GM19035 (cell line): ENCODE data around the gene ZNF326.

ENCODE experiments used
- ATAC-seq: cut with Tn5 transposase; IDR thresholded peaks from one replicate; pipeline ENCODE4 v1.9.1; 2021; ENCODE audit not compliant: unreplicated experiment

The ZNF326 gene, protein sequence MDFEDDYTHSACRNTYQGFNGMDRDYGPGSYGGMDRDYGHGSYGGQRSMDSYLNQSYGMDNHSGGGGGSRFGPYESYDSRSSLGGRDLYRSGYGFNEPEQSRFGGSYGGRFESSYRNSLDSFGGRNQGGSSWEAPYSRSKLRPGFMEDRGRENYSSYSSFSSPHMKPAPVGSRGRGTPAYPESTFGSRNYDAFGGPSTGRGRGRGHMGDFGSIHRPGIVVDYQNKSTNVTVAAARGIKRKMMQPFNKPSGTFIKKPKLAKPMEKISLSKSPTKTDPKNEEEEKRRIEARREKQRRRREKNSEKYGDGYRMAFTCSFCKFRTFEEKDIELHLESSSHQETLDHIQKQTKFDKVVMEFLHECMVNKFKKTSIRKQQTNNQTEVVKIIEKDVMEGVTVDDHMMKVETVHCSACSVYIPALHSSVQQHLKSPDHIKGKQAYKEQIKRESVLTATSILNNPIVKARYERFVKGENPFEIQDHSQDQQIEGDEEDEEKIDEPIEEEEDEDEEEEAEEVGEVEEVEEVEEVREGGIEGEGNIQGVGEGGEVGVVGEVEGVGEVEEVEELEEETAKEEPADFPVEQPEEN

DNA sequence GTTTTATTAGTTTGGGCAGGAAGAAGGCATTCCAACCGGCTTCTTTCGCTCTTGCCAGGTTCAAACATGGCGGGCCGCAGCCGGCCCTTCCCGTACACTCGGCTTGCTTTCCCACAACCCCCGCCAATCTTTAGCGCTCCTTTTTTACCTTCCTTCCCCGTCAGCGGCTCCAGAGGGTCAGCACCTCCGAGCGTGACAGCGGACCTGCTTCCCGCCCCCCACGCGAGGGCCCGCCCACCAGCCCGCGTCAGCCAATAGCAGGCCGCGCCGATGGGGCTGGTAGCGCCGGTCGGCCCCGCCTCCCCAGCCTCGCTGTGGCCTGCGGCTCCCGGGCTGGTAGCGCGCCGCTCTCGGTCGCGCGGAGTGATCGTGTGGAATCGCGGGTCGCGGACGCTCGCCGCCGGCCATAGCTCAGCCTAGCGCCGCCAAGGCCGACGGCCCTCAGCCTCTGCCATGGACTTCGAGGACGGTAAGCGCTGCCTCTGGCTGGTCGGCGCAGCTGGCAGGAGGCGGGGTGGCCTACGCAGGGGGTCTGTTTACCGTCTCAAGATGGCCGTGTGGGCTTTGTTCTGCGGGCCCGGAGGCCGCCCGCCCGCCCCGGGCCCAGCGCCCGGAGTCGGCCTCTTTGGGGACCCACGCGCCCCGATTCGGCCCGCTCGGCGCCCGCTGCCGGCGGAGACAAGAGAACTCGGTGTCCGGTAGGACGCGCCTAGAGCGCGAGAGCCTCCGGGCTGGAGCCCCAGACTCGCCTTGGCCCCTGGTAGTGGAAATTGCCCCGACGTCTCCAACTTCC is at the start of gene ZNF326:
TSS of gene ZNF326 (plus strand) at position 306 of the 793 bp plus-strand sequence. CDS start at position 454, 148 bp downstream.
- peak; percentile 96 for ATAC-seq

DNA sequence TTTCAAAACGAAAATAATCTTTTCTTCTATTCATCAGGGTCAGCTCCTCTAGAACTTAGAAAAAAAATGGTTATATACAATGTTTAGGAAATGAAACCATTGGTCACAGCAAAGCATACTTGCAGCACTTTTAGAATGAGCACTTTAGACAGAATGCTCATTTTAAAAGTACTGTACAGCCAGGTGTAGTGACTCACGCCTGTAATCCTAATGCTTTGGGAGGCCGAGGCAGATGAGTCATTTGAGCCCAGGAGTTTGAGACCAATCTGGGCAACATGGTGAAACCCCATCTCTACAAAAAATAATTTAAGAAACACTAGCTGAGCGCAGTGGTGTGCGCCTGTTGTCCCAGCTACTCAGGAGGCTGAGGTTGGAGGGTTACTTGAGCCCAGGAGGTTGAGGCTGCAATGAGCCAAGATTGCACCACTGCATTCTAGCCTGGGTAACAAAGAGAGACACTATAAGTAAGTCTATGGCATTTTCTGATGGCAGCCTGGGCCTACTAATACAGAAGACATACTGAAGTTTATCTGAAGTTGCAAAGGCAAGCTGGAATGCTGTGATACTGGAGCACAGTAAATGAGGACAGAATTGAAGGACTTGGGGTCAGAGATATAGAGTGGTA is 48.9 kb upstream of the ZNF326 start:
- ATAC-seq, result peak; percentile 89

DNA sequence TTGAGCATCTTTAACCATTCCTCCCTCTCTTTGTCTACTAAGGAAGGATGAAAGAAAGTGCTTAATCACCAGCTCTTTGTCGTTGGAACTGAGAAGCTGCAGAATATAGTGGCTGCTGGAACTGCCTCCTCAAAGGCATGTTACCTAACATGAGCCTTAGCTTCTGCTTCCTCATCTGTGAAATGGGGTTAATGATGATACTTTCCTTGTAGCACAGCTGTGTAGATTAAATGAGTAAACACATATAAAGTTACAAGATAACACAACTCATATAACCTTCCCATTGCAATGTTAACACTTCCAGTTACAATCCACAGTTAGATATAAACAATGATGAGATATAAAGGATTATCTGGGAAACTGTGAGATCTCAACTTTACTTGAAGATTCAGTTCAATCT is 48.4 kb upstream of the ZNF326 start:
- ATAC-seq, result no peak

DNA sequence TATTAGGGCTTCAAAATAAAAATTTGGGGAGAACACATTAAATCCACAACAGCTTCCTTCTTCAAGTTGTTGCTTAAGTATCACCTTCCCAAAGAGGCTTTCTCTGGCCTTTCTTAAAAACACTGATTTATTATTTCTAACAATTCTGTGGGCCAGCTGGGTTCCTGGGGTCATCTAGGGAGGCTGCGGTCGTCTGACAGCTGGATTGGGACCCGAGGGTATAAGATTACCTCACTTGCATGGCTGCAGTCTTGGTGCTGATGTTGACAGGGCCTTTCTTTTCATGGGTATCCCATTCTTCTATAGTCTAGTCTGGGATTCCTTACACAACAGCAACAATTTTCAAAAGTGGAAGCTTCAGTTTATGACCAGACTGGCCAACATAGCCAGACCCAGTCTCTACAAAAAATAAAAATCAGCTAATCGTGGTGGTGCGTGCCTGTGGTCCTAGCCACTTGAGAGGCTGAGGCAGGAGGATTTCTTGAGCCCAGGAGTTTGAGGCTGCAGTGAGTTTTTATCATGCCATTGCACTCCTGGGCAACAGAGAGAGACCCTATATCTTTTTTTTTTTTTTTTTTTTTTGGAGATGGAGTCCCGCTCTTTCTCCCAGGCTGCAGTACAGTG is 46.1 kb upstream of the ZNF326 start:
- ATAC-seq, result no peak

DNA sequence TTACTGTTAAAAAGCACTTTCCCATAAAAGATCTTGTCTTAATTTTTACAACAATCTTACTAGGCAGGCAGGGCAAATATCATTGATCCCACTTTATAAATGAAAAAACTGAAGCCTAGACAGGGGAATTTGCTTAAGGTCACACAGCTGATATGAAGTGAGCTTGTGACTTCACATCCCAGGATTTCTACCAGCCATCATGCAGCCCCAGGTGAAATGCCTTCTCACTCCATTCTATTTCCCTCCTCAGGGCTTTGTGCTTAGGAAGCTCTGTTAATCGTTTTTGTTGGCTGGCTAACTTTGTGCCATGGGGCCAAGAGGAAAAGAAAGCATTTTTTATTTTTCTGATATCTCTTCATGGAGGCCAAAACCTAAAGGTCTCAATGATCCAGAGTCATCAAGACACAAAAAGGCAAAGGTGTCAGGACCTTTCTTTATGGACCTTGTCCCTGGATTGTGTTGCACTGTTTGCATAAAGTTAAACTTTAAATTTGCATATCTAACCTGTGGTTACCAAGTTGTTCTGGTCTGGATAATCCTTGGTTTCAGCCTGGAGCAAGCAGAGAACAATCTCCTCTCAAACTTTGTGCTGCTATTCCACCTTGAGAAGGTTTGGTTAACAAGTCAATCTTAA is 44.8 kb upstream of the ZNF326 start:
- no peak for ATAC-seq

DNA sequence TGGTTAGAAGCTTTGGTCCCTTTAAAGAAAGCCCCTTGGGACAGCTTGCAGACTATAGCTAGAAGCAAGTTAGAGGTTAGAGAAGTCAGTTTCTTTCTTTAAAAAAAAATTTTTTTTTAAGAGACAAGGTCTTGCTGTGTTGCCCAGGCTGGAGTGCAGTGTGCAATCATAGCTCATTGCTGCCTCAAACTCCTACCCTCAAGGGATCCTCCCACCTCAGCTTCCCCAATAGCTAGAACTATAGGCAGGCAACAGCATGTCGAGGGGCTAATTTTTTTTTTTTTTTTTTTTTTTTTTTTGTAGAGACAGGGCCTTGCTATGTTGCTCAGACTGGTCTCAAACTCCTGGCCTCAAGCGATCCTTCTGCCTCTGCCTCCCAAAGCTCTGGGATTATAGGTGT is 44.2 kb upstream of the ZNF326 start:
- no peak for ATAC-seq

DNA sequence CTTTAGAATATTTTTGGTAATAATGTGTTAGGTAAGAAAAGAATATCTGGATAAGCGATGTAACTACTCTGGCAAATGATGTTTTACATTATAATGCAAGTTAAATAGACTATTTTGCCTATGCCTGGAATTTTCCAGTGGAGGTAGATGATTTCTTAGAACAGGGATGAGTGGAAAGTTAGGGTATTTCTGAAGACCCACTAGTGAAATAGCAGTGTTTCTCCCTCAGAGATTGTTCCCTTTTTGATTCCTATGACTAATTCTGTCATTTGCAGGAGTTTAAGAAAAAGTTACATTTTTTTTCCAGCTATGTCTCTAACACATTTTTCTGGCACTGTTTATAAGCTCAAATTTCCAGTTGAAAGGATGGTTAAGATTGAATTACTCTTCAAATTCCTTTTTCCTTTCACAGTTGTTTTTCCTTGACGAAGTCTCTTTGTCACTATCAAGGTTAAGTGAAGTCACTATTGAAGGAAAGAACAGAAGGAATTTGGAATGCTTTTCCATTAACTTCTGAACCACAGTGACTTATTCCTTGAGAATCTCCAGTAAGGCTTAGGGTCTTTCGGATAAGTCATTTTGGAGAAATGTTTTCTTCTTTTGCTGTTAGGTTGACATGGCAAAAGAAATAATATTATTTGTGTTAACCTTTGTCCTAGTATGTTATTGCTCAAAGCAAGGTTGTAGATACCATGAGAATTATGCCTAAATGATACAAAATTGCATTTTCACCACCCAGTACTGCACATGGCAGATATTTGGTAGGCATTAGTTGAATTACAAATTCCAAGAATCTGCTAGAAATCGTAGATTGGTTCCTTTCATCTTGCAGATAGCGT is 42.9 kb upstream of the ZNF326 start:
- no peak for ATAC-seq

DNA sequence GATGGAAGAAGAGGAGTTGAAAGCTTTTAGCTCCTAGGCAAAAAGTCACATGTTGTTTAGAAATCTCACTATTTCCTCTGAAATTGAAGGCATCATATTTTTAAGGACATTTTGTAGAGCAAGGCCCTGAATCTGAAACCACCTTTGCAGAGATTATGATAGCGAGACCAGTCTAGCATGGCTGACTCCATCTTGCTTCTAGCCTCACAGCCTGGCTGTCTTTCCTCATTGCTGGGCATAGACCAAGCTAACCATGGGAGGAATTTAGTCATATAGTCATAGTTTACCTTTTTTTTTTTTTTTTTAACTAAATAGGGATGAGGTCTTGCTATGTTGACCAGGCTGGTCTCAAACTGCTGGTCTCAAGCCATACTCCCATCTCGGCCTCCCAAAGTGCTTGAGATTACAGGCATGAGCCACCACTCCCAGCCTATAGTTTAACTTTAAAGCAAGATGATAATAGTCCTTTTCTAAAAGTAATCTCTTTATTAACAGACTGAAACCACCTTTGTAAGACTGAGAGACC is 42.2 kb upstream of the ZNF326 start:
- no peak for ATAC-seq

DNA sequence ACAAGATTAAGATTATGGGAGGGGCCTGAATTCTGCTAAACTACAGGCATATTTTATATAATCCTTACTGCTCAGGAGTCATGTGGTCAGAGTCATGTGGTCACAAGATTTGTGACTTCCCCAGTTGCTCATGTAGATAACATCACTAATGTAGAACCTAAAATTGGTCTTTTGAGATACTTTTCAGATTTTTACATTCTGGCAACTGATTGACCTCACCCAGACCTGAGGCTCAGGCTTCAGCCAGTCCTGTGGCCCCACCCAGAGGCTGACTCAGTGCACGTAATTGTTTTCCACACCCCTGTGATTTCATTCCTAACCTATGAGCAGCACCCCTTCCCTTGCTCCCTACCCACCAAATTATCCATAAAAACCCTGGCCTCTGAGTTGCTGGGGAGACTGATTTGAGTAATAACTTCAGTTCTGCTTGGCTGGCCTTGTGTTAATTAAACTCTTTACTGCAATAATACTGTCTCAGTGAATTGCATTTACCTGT is 41.7 kb upstream of the ZNF326 start:
- no peak for ATAC-seq

DNA sequence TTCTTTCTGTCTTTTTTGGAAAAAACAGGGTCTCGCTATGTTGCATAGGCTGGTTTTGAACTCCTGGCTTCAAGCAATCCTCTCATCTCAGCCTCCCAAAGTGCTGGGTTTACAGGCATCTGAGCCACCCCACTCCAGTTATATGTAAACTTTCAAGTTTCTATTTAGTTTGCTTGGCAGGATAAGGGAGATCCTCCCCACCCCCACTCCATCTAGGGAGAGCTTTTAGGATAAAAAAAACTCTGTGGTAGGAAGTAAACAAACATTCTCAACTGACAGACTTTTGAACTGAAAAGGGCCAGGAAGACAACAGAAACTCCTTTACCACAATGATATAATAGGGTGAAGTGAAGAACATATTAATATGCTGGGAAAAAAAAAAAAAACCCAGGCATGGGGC is 41.0 kb upstream of the ZNF326 start:
- no peak for ATAC-seq

DNA sequence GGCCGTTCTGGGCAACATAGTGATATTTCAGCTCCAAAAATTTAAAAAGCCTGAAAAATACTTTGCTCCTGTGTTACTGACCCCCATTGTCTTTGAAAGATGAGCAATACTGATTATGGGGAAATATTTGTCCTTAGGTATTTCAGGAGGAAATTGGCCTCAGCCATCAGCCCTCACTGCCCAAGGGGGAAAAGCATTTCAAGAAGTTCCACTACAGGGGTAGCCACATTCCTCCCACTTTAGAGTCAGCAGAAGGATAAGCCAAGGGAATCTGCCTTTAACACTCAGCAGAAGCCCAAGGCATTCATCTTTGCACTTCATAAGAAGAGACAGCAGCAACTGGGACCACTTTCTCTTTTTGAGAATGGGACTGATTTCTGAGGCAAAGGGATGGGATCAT is 40.5 kb upstream of the ZNF326 start:
- no peak for ATAC-seq

DNA sequence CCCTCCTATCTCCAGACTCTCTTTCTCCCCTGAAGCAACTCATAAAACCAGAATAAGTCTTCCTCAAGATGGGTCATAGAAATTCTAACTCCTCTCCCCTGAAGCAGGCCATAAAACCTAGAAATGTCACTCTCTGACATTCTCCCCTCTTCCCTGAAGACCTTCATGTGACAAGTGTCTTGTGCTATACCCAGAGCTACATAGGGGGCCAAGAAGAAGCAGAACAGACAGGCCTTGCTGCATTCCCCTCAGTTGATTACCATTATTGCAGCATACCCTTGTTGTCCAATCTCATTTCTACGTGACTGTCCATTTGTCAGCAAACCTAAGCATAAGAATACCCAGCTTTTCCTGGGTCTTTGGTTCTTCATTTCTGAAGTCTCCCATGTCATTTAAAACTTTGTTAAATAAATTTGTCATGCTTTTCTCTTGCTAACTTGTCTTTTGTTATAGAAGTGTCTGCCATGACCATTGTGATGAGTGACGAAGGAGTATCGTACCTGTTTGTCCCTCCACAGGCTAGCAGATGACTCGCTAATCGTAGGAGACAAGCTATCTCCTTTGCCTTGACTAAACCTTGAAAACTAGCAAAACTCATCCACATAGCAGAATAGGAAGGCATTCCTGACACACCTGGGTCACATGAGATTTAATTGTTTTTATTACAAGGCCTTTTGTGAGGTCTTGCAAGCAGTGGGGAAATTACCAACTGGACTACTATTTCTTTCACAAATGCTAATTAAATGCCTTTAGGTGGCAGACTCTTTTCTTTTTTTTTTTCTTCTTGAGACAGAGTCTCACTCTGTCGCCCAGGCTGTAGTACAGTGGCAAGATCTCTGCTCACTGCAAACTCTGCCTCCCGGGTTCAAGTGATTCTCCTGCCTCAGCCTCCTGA is 39.4 kb upstream of the ZNF326 start:
- ATAC-seq, result no peak

DNA sequence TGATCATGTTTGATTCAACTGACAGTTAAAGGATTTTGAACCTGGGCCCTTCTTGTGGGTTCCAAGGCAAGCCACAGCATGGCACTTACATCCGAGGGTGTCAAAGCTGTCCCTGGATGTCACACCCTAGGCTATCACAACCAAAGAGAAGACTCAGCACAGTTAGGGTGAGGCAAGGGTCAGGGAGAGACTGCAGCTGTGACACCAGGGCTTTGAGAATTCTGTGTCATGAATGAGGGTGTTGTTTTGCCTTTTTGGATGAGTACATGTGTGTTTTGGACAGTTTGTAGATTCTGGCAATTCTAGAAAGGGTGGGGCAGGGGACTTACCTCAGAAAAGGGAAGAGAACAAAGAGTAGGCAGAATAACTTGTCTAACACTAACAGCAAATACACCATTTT is 37.8 kb upstream of the ZNF326 start:
- ATAC-seq, result no peak

DNA sequence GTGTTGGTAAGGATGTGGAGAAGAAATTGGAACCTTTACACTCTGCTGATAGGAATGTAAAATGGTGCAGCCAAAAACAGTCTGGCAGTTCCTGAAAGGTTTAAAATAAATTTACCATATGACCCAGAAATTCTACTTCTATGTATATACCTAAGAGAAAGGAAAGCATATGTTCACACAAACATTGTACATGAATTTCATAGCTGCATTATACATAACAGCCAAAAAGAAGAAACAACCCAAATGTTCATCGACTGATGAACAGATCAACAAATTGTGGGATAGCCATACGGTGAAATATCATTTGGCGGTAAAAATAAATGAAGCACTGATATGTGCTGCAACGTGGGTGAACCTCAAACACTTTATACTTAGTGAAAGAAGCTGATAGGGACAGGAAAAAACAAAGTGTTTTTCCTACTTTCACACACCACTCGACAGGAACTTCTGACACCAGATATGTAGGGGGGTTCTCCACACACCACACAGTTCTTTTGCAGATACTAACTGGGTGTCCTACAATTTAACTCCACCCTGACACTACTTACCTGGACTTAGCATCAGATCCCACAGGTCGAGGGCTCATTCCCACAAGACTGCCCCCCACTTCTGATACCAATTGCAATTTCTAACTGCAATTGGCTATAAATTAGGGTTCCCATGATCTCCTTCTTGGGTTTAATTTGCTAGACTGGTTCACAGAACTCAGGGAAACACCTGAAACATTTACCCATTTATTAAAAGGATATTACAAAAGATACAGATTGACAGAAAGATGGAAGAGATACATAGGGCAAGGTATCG is 35.9 kb upstream of the ZNF326 start:
- no peak for ATAC-seq

DNA sequence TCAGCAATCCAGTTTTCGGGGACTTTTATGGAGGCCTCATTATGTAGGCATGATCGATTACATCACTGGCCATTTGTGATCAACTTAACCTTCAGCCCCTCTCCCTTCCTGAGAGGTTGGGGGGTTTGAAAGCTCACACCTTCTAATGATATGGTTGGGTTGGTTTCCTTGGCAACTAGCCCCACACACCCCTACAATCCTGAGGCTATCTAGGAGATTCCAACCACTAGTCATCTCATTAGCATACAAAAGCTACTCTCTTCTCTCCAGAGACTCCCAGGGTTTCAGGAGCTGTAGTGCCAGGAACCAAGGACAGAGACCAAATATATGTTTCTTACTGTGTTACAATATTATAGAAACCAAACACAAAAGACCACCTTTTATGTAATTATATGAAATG is 35.2 kb upstream of the ZNF326 start:
- ATAC-seq, result no peak

DNA sequence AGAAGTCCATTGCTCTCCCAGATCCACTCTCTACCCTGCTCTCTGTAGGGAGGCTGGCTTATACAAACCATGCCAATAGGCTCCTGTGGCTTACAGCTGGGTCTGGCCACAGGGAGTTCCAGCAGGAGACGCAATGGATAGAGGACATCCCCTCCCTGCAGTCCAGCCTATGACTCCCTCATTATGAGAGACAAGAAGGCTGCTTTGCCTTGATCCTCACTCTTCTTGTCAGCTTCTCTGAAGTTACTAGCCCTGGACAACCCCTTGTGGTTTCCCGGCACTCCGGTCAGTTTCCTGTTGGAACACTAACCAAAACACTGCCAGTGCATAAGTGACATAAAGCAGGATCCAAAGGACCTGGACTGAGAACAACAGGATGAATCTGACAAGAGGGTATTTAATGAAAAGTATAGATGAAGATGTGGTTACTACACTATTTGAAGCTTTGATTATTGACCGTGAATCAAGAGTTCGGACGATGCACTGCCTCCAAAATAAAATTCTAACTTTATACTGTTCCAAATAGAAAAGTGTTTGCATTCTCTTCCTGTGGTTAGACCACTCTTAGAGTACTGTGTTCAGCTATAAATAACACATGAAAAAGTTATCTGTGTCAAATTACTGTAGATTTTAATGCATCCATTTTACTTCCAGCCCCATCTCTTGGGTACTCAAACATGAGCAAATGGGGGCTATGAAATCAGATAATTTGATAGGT is 32.7 kb upstream of the ZNF326 start:
- ATAC-seq, result no peak

DNA sequence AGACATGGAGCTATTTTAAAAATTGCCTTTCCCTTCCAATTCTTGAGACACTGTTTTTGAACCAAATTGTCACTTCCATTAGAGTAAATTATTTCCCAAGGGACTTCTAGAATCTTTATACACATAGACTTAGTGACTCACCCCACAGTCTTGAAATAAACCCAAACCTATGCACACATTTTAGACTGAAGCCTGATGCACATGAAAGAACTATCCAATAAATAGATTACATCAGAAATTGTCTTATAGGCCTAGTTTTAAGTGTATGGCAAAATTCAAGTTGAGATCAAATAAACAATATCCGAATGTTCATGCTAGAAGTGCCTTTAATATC is 32.2 kb upstream of the ZNF326 start:
- no peak for ATAC-seq
